HG03558 (cell line): ENCODE measurements around the gene TNFSF10.

ENCODE experiments used
- ATAC-seq: cut with Tn5 transposase; IDR thresholded peaks from one replicate; pipeline ENCODE4 v1.9.1; 2021; ENCODE audit warnings: moderate number of reproducible peaks; ENCODE audit not compliant: unreplicated experiment; ENCODE audit errors: extremely low read depth

Gene TNFSF10

DNA sequence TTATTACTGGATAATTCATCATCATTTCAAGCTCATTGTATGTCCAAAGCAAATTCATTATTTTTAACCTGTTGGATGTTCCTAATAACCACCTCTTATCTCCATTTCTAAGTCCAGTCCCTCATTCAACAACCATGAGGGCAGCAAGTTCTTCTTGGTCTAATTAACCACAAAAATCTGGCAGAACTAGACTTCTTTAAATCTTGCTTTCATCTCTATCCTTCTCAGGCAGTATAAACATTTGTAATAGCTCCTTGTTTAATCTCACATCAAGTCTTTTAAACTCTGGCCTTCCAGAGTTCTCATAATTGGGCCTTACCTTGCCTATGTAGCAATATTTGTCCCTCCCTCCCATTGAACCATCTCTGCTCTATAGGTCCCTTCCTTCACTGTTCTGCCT lies 57.9 kb downstream of the TNFSF10 start:
- no peak for ATAC-seq

DNA sequence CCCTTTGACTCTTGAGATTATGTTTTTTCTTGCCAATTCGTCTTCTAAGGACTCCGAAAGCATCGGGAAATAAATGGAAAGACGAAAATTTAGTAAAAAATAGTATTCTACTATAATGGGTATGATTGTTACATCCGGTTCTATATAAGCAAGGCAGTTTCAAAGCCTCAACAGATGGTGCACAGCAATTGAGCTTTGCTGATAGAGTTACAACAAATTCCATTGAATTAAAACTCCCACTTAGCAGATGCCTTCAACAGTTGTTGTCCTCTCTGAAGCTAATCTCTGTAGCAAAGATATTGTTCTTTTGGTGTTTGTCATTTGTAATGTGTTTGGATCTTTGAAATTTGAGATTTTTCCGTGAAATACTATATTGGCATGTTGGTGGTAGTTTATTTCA lies 58.9 kb downstream of the TNFSF10 start:
- ATAC-seq, result no peak

DNA sequence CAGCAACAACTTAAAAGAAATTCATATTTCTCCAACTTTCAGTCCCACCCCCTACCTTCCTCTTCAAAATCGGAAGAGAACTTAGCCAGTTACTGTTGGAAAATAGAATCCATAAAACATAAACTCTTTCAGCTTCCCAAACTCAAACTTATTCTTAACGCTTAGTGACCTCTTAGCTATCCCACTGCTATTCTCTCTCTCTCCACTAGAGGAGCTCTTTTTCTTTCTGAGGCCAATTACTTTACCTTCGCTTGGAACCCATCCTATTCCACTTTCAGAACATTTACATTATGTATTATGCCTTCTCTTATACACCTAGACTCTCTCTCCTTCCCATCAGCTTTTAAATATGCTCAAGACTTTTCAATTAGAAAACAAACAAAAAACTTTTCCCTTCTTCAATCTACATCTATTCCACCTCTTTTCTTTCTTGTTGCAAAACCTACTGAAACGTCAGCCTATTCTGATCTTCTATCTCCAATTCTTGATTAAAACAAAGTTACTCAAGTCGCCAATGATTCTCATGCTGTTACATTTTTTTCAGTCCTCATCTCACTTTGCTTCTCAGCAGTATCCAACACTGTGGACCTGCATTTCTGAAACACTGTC lies 61.6 kb downstream of the TNFSF10 start:
- ATAC-seq, result peak; percentile 80

DNA sequence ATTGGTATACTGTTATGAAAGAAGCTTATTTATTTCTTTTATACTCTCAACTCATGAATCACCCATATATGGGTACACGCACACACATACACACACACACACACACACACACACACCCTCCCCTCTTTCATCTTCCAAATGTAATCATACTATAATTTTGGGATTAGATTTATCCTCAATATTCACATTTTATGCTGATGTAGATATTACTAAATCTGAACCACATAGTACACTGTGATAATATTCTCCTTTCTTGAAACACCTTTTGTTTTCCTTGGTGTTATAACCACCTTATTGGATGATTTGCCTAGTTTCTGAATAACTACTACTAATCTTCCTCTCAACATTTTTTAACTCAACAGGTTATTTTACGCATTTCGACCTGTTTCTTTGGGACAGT lies 66.8 kb downstream of the TNFSF10 start:
- no peak for ATAC-seq
